ENCODE measurements around the gene ANGEL2.

- TF ChIP-seq EZH2phosphoT487 (IDR thresholded peaks at IDR 0.05; ENCODE audit: low read depth) = no peak
- TF ChIP-seq CTCF (IDR thresholded peaks at IDR 0.05; ENCODE audit: low read depth, low read length) = no peak
These were observed 54.7 kb downstream of the ANGEL2 start for GRCh38 chr1:212960932-212961331.

Data from OCI-LY3 (cell line).